ENCODE measurements around the gene LNP1. TPM values are rescaled to one million over a fixed set of nuclear protein-coding genes. Genes with fewer than 3 reads are reported as not detected.

The LNP1 gene
- total and polyA plus RNA-seq, 9 of the 15 experiments (the other 6 are each of a cell fraction or from before 2014, with no cell fraction given): 1.9 to 5.2 (median 4.5) TPM

DNA sequence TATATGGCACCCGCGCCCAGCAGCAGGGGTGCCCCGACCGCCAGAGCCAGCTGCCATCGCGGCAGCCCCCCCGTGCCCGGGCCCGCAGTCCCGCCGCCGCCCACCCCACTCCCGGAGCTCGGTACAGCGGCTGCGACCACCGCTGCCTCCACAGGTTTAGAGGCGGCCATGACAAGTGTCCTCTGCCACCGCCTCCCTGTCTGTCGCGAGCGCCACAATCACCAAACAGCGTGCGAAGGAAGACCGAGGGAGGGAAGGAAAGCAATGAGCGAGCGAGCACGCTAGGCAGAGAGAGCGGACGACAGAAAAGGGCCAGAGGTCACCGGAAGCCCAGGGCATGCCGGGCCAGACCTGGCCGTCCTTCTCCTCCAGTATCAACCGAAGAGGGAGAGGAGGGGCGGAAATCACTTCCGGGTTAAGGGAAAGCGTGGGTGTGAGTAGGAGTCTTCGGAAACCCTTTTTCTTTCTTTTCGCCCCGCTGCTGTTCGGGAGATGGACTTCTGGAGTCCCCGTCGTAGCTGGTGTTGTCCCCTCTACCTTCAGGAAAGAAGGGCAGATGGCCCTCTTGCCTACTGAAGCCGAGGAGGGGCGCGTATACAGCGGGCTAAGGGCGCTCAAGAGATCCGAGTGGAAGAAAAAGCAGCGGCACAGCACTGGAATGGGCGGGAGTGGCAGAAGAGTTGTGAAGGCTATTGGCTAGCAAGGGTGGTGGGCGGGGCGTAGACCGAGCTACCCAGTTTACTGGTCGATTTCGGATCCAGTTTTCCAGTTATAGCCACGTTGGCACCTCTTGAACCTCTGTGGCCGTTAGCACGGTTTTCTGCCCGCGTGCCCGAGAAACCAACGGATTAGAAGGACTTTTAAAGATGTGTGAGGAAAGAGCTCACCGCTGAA lies at the start of gene LNP1, which contains the start of gene TOMM70 (continued):
- TF ChIP-seq, protein P1, sequence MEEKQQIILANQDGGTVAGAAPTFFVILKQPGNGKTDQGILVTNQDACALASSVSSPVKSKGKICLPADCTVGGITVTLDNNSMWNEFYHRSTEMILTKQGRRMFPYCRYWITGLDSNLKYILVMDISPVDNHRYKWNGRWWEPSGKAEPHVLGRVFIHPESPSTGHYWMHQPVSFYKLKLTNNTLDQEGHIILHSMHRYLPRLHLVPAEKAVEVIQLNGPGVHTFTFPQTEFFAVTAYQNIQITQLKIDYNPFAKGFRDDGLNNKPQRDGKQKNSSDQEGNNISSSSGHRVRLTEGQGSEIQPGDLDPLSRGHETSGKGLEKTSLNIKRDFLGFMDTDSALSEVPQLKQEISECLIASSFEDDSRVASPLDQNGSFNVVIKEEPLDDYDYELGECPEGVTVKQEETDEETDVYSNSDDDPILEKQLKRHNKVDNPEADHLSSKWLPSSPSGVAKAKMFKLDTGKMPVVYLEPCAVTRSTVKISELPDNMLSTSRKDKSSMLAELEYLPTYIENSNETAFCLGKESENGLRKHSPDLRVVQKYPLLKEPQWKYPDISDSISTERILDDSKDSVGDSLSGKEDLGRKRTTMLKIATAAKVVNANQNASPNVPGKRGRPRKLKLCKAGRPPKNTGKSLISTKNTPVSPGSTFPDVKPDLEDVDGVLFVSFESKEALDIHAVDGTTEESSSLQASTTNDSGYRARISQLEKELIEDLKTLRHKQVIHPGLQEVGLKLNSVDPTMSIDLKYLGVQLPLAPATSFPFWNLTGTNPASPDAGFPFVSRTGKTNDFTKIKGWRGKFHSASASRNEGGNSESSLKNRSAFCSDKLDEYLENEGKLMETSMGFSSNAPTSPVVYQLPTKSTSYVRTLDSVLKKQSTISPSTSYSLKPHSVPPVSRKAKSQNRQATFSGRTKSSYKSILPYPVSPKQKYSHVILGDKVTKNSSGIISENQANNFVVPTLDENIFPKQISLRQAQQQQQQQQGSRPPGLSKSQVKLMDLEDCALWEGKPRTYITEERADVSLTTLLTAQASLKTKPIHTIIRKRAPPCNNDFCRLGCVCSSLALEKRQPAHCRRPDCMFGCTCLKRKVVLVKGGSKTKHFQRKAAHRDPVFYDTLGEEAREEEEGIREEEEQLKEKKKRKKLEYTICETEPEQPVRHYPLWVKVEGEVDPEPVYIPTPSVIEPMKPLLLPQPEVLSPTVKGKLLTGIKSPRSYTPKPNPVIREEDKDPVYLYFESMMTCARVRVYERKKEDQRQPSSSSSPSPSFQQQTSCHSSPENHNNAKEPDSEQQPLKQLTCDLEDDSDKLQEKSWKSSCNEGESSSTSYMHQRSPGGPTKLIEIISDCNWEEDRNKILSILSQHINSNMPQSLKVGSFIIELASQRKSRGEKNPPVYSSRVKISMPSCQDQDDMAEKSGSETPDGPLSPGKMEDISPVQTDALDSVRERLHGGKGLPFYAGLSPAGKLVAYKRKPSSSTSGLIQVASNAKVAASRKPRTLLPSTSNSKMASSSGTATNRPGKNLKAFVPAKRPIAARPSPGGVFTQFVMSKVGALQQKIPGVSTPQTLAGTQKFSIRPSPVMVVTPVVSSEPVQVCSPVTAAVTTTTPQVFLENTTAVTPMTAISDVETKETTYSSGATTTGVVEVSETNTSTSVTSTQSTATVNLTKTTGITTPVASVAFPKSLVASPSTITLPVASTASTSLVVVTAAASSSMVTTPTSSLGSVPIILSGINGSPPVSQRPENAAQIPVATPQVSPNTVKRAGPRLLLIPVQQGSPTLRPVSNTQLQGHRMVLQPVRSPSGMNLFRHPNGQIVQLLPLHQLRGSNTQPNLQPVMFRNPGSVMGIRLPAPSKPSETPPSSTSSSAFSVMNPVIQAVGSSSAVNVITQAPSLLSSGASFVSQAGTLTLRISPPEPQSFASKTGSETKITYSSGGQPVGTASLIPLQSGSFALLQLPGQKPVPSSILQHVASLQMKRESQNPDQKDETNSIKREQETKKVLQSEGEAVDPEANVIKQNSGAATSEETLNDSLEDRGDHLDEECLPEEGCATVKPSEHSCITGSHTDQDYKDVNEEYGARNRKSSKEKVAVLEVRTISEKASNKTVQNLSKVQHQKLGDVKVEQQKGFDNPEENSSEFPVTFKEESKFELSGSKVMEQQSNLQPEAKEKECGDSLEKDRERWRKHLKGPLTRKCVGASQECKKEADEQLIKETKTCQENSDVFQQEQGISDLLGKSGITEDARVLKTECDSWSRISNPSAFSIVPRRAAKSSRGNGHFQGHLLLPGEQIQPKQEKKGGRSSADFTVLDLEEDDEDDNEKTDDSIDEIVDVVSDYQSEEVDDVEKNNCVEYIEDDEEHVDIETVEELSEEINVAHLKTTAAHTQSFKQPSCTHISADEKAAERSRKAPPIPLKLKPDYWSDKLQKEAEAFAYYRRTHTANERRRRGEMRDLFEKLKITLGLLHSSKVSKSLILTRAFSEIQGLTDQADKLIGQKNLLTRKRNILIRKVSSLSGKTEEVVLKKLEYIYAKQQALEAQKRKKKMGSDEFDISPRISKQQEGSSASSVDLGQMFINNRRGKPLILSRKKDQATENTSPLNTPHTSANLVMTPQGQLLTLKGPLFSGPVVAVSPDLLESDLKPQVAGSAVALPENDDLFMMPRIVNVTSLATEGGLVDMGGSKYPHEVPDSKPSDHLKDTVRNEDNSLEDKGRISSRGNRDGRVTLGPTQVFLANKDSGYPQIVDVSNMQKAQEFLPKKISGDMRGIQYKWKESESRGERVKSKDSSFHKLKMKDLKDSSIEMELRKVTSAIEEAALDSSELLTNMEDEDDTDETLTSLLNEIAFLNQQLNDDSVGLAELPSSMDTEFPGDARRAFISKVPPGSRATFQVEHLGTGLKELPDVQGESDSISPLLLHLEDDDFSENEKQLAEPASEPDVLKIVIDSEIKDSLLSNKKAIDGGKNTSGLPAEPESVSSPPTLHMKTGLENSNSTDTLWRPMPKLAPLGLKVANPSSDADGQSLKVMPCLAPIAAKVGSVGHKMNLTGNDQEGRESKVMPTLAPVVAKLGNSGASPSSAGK (IDR thresholded peaks at IDR 0.05): peak; percentile 86
- TF ChIP-seq ZNF384 (IDR thresholded peaks at IDR 0.05; ENCODE audit: low read depth, low read length) (no peak), TOE1 (IDR thresholded peaks at IDR 0.05; ENCODE audit: borderline replicate concordance) (0 out of 2 replicates have a peak, but pooled peaks have one; percentile 32), TOE1 (CRISPR knock-in tag; IDR thresholded peaks at IDR 0.05; ENCODE audit: borderline replicate concordance, low read depth) (peak; percentile 11; the same call in 1 of the 2 replicates), ASH1L (IDR thresholded peaks at IDR 0.05; ENCODE audit: borderline replicate concordance, low read depth, partially characterized antibody) (peak; percentile 51), POLR2AphosphoS5 (IDR thresholded peaks at IDR 0.05; ENCODE audit: control insufficient read depth, insufficient read depth, low read depth, low read length) (peak; percentile 78), NFYB (IDR thresholded peaks at IDR 0.05; ENCODE audit: extremely low read depth, insufficient read length) (peak; percentile 61), SIN3A (IDR thresholded peaks at IDR 0.05; ENCODE audit: borderline replicate concordance in 2 of 2, control insufficient read depth in 1 of 2, low read depth in 2 of 2, low read length in 2 of 2) (peak in 1 of 2 experiments; percentile 78; a peak in 2 of 4 replicates), EWSR1 (IDR thresholded peaks at IDR 0.05; ENCODE audit: borderline replicate concordance, low read depth, partially characterized antibody) (no peak)
- TF ChIP-seq, protein P2, sequence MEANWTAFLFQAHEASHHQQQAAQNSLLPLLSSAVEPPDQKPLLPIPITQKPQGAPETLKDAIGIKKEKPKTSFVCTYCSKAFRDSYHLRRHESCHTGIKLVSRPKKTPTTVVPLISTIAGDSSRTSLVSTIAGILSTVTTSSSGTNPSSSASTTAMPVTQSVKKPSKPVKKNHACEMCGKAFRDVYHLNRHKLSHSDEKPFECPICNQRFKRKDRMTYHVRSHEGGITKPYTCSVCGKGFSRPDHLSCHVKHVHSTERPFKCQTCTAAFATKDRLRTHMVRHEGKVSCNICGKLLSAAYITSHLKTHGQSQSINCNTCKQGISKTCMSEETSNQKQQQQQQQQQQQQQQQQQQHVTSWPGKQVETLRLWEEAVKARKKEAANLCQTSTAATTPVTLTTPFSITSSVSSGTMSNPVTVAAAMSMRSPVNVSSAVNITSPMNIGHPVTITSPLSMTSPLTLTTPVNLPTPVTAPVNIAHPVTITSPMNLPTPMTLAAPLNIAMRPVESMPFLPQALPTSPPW (CRISPR knock-in tag; IDR thresholded peaks at IDR 0.05): peak; percentile 74
- TF ChIP-seq, protein P3, sequence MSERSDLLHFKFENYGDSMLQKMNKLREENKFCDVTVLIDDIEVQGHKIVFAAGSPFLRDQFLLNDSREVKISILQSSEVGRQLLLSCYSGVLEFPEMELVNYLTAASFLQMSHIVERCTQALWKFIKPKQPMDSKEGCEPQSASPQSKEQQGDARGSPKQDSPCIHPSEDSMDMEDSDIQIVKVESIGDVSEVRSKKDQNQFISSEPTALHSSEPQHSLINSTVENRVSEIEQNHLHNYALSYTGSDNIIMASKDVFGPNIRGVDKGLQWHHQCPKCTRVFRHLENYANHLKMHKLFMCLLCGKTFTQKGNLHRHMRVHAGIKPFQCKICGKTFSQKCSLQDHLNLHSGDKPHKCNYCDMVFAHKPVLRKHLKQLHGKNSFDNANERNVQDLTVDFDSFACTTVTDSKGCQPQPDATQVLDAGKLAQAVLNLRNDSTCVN (CRISPR knock-in tag; IDR thresholded peaks at IDR 0.05): no peak

Data from K562 (cell line).